Endothelial cell (in vitro differentiated cells): Measurements from ENCODE around the gene C2orf76. TPM values are rescaled to one million over a fixed set of nuclear protein-coding genes. Genes with fewer than 3 reads are reported as not detected.

ENCODE experiments used
- DNase-seq: peaks from one replicate; pipeline ENCODE4 v3.0.0; 2021; ENCODE audit warnings: low spot score
- H3K27ac Mint-ChIP-seq: one replicate; pipeline ENCODE4 v1.8.0; 2021; ENCODE audit warnings: mixed read lengths, inconsistent platforms; ENCODE audit not compliant: unreplicated experiment
- H3K27me3 Mint-ChIP-seq: one replicate; pipeline ENCODE4 v1.8.0; 2021; ENCODE audit warnings: mild to moderate bottlenecking, moderate library complexity, mixed read lengths, inconsistent platforms; ENCODE audit not compliant: unreplicated experiment
- H3K36me3 Mint-ChIP-seq: one replicate; pipeline ENCODE4 v1.8.0; 2021; ENCODE audit warnings: mild to moderate bottlenecking, low read depth, mixed read lengths, inconsistent platforms; ENCODE audit not compliant: unreplicated experiment
- H3K4me1 Mint-ChIP-seq: one replicate; pipeline ENCODE4 v1.8.0; 2021; ENCODE audit warnings: mild to moderate bottlenecking, mixed read lengths, inconsistent platforms; ENCODE audit not compliant: unreplicated experiment
- H3K4me3 Mint-ChIP-seq: one replicate; pipeline ENCODE4 v1.8.0; 2021; ENCODE audit warnings: mild to moderate bottlenecking, mixed read lengths, inconsistent platforms; ENCODE audit not compliant: unreplicated experiment
- H3K9me3 Mint-ChIP-seq: one replicate; pipeline ENCODE4 v1.8.0; 2021; ENCODE audit warnings: mixed read lengths, inconsistent platforms; ENCODE audit not compliant: unreplicated experiment
- total RNA-seq: library from RNA; stranded (reverse); fragmentation: NEBNext Ultra II Directional; extraction: Animal tissue kit (Norgen Biotek cat#: 25700); gene quantifications from one replicate; pipeline ENCODE4 v1.2.1, GENCODE V29; 2021; ENCODE audit not compliant: unreplicated experiment
- TF ChIP-seq, protein P1 (sequence below): fragments of 200-600 bp; sonication (generic); IDR thresholded peaks from one replicate; pipeline ENCODE4 v1.5.0; 2021; ENCODE audit warnings: antibody characterized with exemption; ENCODE audit not compliant: unreplicated experiment

C2orf76 gene
- total RNA-seq, 1 donor from 2014 or later = 10.8 TPM

DNA sequence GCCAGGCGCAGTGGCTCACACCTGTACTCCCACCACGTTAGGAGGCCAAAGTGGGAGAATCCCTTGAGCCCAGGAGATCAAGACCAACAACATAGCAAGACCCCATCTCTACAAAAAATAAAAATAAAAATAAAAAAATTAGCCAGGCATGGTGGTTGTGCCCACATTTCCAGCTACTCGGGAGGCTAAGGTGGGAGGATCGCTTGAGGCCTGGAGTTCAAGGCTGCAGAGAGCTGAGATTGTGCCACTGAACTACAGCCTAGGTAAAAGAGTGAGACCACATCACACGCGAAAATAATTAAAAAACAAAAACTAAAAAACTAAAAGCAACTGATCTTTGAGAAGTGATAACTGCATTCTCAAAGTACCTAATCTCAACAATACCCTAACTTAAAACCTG lies 1.8 kb downstream of the C2orf76 start:
- Mint-ChIP-seq H3K27me3 (peaks cover 7% of the 10 kb centered on the region), H3K4me1 (peaks cover 32% of the 10 kb centered on the region), H3K4me3 (no peak overlapping the region), H3K36me3 (peaks cover 6% of the 10 kb centered on the region), H3K27ac (no peak overlapping the region), H3K9me3 (no peaks in the 10 kb centered on the region)
- TF ChIP-seq, protein P1, sequence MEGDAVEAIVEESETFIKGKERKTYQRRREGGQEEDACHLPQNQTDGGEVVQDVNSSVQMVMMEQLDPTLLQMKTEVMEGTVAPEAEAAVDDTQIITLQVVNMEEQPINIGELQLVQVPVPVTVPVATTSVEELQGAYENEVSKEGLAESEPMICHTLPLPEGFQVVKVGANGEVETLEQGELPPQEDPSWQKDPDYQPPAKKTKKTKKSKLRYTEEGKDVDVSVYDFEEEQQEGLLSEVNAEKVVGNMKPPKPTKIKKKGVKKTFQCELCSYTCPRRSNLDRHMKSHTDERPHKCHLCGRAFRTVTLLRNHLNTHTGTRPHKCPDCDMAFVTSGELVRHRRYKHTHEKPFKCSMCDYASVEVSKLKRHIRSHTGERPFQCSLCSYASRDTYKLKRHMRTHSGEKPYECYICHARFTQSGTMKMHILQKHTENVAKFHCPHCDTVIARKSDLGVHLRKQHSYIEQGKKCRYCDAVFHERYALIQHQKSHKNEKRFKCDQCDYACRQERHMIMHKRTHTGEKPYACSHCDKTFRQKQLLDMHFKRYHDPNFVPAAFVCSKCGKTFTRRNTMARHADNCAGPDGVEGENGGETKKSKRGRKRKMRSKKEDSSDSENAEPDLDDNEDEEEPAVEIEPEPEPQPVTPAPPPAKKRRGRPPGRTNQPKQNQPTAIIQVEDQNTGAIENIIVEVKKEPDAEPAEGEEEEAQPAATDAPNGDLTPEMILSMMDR = no peak
- DNase-seq = no peak

DNA sequence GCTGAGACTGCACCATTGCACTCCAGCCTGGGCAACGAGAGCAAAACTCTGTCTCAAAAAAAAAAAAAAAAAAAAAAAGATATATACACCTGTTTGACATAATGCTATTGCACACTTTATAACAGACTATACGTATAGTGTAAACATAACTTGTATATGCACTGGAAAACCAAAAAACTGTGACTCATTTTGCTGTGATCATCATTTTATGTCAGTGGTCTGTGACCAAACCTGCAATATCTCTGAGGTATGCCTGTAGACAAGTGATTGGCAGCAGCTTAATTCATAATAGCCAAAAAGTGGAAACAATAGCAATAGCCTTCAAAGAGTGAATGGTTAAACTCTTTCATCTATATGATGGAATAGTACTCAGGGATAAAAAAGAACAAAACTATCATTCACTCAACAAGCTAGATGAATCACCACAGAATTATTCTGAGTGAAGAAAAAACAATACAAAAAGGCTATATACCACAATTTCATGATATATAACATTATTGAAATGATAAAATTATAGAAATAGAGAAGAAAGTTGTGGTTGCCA lies 6.1 kb downstream of the C2orf76 start:
- no peak for DNase-seq
- H3K9me3 Mint-ChIP-seq = no peaks in the 10 kb centered on the region
- H3K4me3 Mint-ChIP-seq = no peak overlapping the region
- H3K27ac Mint-ChIP-seq = no peak overlapping the region
- peaks cover 30% of the 10 kb centered on the region for H3K4me1 Mint-ChIP-seq
- H3K27me3 Mint-ChIP-seq = no peaks in the 10 kb centered on the region
- TF ChIP-seq, protein P1 = no peak
- H3K36me3 Mint-ChIP-seq = no peaks in the 10 kb centered on the region

DNA sequence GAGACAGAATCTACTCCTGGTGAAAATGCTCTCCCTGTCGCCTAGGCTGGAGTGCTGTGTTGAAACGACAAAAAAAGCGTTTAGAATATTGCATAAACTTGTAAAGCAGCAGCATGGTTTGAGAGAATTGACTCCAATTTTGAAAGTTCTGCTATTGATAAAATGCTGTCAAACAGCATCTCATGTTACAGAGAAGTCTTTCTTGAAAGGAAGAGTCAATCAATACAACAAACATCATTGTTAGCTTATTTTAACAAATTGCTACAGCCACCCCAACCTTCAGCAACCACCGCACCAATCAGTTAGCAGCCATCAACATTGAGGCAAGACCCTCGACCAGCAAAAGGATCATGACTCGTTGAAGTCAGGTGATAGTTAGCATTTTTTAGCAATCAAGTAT lies 6.9 kb downstream of the C2orf76 start:
- H3K27ac Mint-ChIP-seq = no peak overlapping the region

DNA sequence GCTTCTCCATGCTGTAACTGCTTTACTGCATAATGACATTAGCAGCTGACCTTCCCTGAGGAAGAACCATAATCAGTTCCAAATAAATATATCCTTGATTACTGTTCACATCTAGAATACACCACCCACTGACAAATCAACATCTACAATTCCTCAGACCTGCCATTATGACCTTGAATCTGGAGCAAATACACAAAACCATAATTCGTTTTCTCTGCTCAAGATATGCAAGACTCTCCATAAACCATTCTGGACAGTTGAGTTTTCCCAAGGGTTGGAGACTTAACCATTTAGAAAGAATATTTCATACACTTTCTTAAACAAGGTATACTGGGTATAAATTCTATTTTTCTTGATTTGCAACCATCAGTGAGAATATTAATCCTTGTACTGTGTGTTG lies 11.8 kb downstream of the C2orf76 start:
- H3K9me3 Mint-ChIP-seq = no peaks in the 10 kb centered on the region
- no peaks in the 10 kb centered on the region for H3K27me3 Mint-ChIP-seq
- TF ChIP-seq, protein P1 = no peak
- peaks cover 15% of the 10 kb centered on the region for H3K4me1 Mint-ChIP-seq
- no peak overlapping the region for H3K4me3 Mint-ChIP-seq
- H3K36me3 Mint-ChIP-seq = no peaks in the 10 kb centered on the region
- H3K27ac Mint-ChIP-seq = no peak overlapping the region
- DNase-seq = no peak

More for the DNA sequence above, 6.9 kb downstream of the C2orf76 start:
- Mint-ChIP-seq H3K27me3 (no peaks in the 10 kb centered on the region), H3K36me3 (no peaks in the 10 kb centered on the region), H3K9me3 (no peaks in the 10 kb centered on the region), H3K4me1 (peaks cover 24% of the 10 kb centered on the region), H3K4me3 (no peak overlapping the region)
- TF ChIP-seq, protein P1 = no peak
- DNase-seq = no peak

DNA sequence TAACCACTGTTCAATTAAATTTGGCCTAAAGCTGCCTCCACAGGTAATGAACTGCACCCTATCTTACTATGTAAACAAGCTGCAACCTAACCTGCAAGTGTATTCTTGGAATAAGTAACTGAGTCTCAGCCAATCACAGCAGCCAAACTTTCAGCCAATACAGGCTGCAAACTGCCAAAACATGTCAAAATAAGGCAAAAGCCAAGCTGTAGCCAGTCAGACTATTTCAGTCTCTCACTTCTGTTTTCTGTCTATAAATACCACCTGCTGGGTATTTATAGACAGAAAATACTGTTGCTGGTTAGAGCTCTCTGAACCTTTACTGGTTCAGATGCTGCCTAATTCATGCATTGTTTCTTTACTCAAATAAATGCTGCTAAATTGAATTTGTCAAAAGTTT lies 14.3 kb downstream of the C2orf76 start:
- H3K36me3 Mint-ChIP-seq = no peaks in the 10 kb centered on the region
- no peak overlapping the region for H3K4me3 Mint-ChIP-seq
- H3K27ac Mint-ChIP-seq = no peak overlapping the region
- TF ChIP-seq, protein P1 = no peak
- no peaks in the 10 kb centered on the region for H3K27me3 Mint-ChIP-seq
- no peak for DNase-seq
- H3K9me3 Mint-ChIP-seq = no peaks in the 10 kb centered on the region
- peaks cover 11% of the 10 kb centered on the region for H3K4me1 Mint-ChIP-seq
